NCI-H345 treated with DMSO at 0.1 percent for 48 hours (cell line): ENCODE measurements around the gene CKM.
"Not testable (repeated sequence)": the region's sequence is repeated elsewhere in the genome, so short reads cannot be mapped to it uniquely, and the experiment has no call there.

Source experiments
- DNase-seq: peaks from one replicate; lab custom pipeline; 2025; ENCODE audit not compliant: unreplicated experiment; lab: John Stamatoyannopoulos, UW

Gene CKM

GRCh38 chr19:45321848-45322247 lies 827 bp downstream of the CKM start:
- no peak for DNase-seq

GRCh38 chr19:45320997-45321775 lies 1.5 kb downstream of the CKM start:
- no peak for DNase-seq

- no peak for DNase-seq
Observed at GRCh38 chr19:45315304-45315703, 7.4 kb downstream of the CKM start.

- no peak for DNase-seq
Observed at GRCh38 chr19:45314708-45315245, 7.9 kb downstream of the CKM start.

GRCh38 chr19:45312285-45312684 lies 10.4 kb downstream of the CKM start:
- not testable (repeated sequence) for DNase-seq

- no peak for DNase-seq
Observed at GRCh38 chr19:45311621-45312020, 11.1 kb downstream of the CKM start.

GRCh38 chr19:45309322-45309721 lies 13.4 kb downstream of the CKM start:
- DNase-seq = not testable (repeated sequence)

GRCh38 chr19:45307361-45307760 lies 15.3 kb downstream of the CKM start:
- DNase-seq = no peak

GRCh38 chr19:45306518-45307027 lies 16.1 kb downstream of the CKM start:
- DNase-seq = no peak

GRCh38 chr19:45306040-45306439 lies 16.6 kb downstream of the CKM start:
- DNase-seq = no peak

GRCh38 chr19:45305421-45305820 lies 17.3 kb downstream of the CKM start:
- DNase-seq = no peak

GRCh38 chr19:45305007-45305406 lies 17.7 kb downstream of the CKM start:
- no peak for DNase-seq

GRCh38 chr19:45304141-45304926 lies 18.3 kb downstream of the CKM start:
- no peak for DNase-seq

- no peak for DNase-seq
Observed at GRCh38 chr19:45303269-45304060, 19.2 kb downstream of the CKM start.

- DNase-seq = no peak
Observed at GRCh38 chr19:45302416-45302815, 20.3 kb downstream of the CKM start.

- DNase-seq = no peak
Observed at GRCh38 chr19:45299719-45300118, 23.0 kb downstream of the CKM start.

- DNase-seq = no peak
Observed at GRCh38 chr19:45298264-45298663, 24.4 kb downstream of the CKM start.

GRCh38 chr19:45297674-45298073 lies 25.0 kb downstream of the CKM start:
- no peak for DNase-seq

- no peak for DNase-seq
Observed at GRCh38 chr19:45296355-45296754, 26.3 kb downstream of the CKM start.

- DNase-seq = no peak
Observed at GRCh38 chr19:45295873-45296272, 26.8 kb downstream of the CKM start.
